Measurements from ENCODE around the gene FAM83D. TPM values are rescaled to one million over a fixed set of nuclear protein-coding genes. Genes with fewer than 3 reads are reported as not detected.

Gene FAM83D
- total and polyA plus RNA-seq, 2 of the 8 experiments (the other 6 are each of a cell fraction or from before 2014, with no cell fraction given): 60.9 to 62.6 TPM

GRCh38 chr20:38897267-38897666 lies 28.9 kb upstream of the FAM83D start (continued):
- no peak for TF ChIP-seq CHD7 (IDR thresholded peaks at IDR 0.05; ENCODE audit: insufficient replicate concordance, low read length)
- no peak for TF ChIP-seq SP1 (IDR thresholded peaks at IDR 0.05; ENCODE audit: low read depth, low read length)
- no peak for TF ChIP-seq TEAD4 (IDR thresholded peaks at IDR 0.05; ENCODE audit: low read depth, low read length)
- no peak for TF ChIP-seq SAP30 (IDR thresholded peaks at IDR 0.05; ENCODE audit: insufficient read depth, insufficient replicate concordance, low read length)
- TF ChIP-seq PHF8 (conservative IDR thresholded peaks at IDR 0.05; ENCODE audit: low read depth, low read length): no peak
- no peak for TF ChIP-seq GABPA (IDR thresholded peaks at IDR 0.05; ENCODE audit: borderline replicate concordance, insufficient read depth, low read length)
- no peak for TF ChIP-seq ZNF274 (IDR thresholded peaks at IDR 0.05; ENCODE audit: borderline replicate concordance, extremely low read depth, low read length)
- TF ChIP-seq BRCA1 (IDR thresholded peaks at IDR 0.05; ENCODE audit: low read depth, low read length): no peak
- TF ChIP-seq CREB1 (IDR thresholded peaks at IDR 0.05): no peak
- no peak for TF ChIP-seq SP2 (IDR thresholded peaks at IDR 0.05; ENCODE audit: low read length)
- TF ChIP-seq POU5F1 (IDR thresholded peaks at IDR 0.05; ENCODE audit: low read depth, low read length): no peak
- no peak for TF ChIP-seq SUZ12 (IDR thresholded peaks at IDR 0.05; ENCODE audit: low read length)
- no peak for TF ChIP-seq CBX8 (IDR thresholded peaks at IDR 0.05; ENCODE audit: borderline replicate concordance, low read depth, low read length)
